ENCODE measurements around the gene SLC6A6.
"Not testable (repeated sequence)": the region's sequence is repeated elsewhere in the genome, so short reads cannot be mapped to it uniquely, and the experiment has no call there.

SLC6A6 gene

GRCh38 chr3:14503033-14503705 is 100.8 kb downstream of the SLC6A6 start:
- DNase-seq (ENCODE audit: extremely low read depth in 1 of 2, low read depth in 1 of 2), result no peak

DNA sequence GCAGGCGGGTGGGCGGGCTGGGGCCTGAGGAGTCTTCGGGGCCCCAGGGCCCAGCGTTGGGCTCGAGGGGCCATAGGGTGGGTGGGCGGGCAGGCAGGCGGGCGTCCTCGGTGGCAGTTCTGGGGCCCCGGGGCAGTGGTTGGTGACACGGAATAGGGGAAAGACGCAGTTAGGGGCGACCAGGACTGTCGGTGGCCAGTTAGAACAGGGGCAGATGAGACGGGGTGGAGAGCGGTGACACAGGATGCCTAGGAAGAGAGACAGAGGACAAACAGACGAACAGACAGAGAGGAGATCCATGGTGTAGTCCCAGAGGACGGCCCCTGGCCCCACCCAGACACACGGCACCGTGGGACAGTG is 101.3 kb downstream of the SLC6A6 start:
- no peak for DNase-seq (ENCODE audit: extremely low read depth in 1 of 2, low read depth in 1 of 2)

DNA sequence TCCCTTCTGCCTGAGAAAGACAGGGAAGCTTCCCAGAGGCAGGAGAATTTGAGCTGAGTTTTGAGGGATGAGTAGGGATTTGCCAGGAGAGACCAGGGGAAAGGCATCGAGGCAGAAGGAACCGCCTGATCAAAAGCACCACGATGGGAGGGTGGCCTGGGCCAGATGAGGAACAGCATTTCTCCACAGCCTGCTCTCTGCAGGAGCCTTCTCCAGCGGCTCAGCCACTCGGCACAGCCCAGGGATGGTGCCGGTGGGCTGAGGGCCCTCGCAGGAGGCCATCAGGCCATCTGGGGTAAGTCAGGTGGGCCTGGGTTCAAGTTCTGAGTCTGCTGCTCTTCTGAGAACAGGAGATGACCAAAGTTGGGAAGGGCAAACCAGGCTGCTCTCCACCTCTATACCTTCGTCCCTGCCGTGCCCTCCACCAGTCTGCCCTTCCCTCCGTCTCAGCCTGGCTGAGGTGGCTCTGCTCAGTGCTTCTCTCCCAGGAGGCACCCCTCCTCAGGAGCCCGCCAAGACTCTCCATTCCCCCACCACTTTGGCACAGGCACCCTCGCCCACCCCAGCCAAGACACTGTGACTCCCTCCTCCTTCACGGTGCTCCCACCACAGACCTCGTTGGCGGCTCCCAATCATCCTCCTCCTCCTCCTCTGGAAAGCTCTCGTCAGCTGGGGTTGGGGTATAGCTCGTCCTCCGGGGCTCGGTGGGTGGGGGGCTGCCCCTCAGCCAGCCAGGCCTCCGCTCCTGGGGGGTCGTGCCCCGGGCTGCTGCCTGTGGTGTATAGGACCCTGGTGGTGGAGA is 102.8 kb downstream of the SLC6A6 start:
- DNase-seq (ENCODE audit: extremely low read depth in 1 of 2, low read depth in 1 of 2), result no peak

DNA sequence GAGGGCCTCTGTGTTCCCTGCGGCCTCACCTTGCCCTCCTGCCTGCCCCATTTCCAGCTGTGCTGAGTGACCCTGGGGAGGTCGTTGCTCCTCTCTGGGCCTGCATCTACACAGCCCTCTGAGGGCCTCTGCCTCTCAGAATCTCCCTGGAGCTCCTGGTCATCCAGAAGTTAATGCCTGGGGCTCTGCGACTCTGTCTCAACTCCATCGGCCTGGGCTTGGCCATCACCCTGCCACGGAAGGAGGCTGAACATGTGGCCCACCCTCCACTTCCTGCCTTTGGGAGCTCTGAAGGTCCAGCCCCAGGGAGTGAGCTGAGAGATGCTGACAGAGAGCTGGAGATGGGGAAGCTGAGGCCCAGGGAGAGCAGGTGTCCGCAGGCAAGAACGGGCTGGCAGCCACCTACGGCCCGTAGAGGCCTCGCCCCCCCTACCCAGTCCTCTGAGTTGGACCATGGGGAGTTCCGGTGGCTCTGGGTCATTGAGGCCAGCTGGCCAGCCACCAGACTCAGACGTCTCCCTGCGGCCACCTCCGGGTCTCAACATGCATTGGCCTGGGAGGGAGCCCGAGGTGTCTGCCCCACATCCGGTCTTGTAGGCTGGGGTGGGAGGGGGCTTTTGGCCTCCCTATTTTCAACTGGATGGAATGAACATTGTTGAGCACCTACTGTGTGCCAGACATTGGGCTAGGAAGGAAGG is 103.5 kb downstream of the SLC6A6 start:
- DNase-seq (ENCODE audit: extremely low read depth in 1 of 2, low read depth in 1 of 2), result no peak

GRCh38 chr3:14506626-14507304 is 104.4 kb downstream of the SLC6A6 start:
- no peak for DNase-seq (ENCODE audit: extremely low read depth in 1 of 2, low read depth in 1 of 2)

DNA sequence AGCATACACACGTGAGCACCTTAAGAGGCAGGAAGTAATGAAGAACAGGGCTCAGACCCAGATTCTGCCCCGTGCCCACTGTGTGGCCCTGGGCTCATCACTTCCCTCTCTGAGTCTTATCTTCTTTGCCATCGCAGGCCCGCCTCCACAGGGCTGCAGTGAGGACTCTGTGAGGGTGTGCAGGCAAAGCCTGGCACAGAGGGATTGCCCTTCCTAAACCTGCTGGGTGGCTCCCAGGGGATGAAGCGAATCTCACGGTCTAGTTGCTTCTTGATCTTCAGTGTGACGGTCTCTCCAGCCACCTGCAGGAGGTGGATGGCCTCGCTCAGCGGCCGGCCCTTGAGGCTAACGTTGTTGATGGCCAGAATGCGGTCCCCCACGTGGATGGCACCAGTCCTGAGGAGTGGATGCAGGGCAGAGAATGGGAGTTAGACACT is 104.9 kb downstream of the SLC6A6 start:
- no peak for DNase-seq (ENCODE audit: extremely low read depth in 1 of 2, low read depth in 1 of 2)

GRCh38 chr3:14507757-14508504 is 105.5 kb downstream of the SLC6A6 start:
- DNase-seq (ENCODE audit: extremely low read depth in 1 of 2, low read depth in 1 of 2), result no peak

DNA sequence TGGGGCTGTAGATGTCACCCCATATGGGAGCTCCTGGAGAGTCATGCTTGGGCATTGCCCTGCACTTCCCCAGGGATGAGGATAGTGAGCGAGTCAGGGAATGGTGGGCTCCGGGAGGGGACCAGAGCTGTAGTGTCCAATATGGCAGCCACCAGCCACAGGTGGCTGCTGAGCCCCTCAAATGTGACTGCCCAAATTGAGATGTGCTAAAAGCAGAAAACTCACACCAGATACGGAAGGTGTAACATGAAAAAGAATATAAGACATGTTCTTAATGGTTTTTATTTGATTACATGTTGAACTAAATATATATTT is 106.1 kb downstream of the SLC6A6 start:
- no peak for DNase-seq (ENCODE audit: extremely low read depth in 1 of 2, low read depth in 1 of 2)

DNA sequence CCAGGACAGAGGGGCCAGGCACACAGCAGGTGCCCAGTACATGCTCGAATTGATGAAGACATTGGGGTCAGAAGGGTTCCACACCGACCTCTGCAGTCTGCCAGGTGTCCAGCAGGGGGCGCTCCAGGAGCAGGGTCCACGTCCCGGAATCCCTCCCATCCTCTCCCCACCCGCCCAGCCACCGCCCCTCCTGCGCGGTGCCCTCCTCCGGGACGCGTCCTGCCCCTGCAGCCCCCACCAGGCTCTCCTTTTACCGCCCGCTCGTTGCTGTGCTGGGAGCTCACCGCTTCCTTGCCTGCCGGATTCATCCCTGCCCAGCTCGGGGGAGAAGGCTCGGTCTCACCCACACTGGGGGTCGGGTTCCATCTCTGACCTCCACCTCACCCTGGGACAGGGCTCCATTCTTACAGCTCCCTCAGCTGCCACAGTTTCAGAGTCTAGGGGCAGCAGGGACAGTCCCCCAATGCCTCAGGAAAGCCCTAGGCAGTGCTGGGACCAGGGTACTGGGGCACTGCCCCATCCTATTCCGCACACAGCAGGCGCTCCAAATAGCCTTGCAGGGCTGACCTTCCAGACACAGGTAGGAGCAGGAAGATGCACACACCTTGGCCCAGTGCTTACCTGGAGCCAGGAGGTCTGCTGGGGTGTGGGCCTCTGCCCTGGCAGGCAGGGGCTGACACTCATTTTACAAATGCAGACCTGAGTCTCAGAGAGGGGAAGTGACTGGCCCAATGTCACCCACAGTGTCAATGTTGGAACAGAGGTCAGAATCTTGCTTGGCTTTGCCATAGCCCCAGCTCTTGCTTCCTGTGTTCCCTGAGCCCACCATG is 106.8 kb downstream of the SLC6A6 start:
- DNase-seq (ENCODE audit: extremely low read depth in 1 of 2, low read depth in 1 of 2), result peak; percentile 39 to 57

GRCh38 chr3:14509796-14510100 is 107.3 kb downstream of the SLC6A6 start:
- no peak for DNase-seq (ENCODE audit: extremely low read depth in 1 of 2, low read depth in 1 of 2)

DNA sequence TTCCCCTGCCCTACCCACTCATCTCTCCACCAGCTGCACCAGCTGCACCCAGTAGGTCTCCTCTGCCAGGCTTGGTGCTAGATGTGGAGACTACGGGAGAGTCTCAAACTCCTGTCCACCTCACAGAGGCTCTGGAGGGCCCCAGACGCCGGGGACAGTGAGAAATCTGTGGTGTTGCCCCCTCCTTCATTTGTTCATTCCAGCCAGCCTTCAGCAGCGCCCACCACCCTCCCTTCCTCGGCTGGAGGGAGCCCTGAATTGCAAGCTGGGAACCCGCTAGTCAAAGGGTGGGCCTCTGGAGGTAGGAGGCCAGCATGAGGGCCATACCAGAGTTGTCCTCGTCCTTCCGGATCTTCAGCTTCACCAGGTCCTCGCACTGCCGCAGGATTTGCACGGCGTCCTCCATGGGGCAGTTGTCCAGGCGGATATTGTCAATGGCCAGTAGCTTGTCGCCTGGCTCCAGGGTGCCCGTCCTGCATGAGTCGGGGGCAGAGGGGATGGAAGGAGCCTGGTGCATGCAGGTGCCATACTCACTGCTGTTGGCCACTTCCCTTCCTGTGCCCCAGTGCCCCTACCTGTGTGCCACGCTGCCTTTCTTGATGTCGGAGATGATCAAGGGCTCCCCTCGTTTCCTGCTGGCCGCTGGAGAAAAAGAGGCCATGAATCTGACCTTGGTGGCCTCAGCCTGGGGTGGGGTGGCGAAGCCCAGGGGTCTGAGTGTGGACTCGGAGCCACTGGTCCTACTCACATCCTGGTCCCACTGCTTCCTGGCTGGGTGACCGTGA is 108.6 kb downstream of the SLC6A6 start:
- no peak for DNase-seq (ENCODE audit: extremely low read depth in 1 of 2, low read depth in 1 of 2)

DNA sequence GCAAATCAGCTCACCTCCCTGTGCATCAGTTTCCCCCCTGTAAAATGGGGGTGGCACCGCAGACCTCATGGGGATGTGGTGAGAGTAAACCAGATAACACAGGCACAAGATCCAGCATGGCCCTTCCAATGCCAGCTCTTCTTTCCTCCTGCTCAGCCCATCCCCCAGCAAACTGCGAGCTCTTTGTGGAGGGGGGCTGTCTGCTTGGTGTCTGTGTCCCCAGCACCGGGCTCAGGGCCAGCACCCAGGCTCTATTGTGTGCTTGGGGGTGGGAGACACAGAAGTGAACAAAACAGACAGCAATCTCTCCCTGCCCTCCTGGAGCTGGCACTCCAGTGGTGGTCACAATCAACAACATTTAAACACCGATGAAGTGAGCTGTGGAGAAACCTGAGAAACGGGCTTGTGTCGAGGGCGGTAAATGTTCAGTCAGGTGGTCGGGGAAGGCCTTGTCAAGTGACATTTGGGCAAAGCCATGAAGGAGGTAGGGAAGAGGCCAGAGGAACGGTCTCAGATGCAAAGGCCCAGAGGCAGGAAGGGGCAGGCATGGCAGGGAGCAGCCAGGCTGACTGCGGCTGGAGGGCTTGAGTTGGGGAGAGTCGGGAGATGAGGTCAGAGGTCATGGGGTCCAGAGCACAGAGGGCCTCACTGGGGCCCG is 109.3 kb downstream of the SLC6A6 start:
- DNase-seq (ENCODE audit: extremely low read depth in 1 of 2, low read depth in 1 of 2), result no peak

GRCh38 chr3:14512281-14512941 is 110.0 kb downstream of the SLC6A6 start:
- no peak for DNase-seq (ENCODE audit: extremely low read depth in 1 of 2, low read depth in 1 of 2)

- DNase-seq (ENCODE audit: extremely low read depth in 1 of 2, low read depth in 1 of 2), result no peak
Observed at GRCh38 chr3:14512942-14513327, 110.5 kb downstream of the SLC6A6 start.

DNA sequence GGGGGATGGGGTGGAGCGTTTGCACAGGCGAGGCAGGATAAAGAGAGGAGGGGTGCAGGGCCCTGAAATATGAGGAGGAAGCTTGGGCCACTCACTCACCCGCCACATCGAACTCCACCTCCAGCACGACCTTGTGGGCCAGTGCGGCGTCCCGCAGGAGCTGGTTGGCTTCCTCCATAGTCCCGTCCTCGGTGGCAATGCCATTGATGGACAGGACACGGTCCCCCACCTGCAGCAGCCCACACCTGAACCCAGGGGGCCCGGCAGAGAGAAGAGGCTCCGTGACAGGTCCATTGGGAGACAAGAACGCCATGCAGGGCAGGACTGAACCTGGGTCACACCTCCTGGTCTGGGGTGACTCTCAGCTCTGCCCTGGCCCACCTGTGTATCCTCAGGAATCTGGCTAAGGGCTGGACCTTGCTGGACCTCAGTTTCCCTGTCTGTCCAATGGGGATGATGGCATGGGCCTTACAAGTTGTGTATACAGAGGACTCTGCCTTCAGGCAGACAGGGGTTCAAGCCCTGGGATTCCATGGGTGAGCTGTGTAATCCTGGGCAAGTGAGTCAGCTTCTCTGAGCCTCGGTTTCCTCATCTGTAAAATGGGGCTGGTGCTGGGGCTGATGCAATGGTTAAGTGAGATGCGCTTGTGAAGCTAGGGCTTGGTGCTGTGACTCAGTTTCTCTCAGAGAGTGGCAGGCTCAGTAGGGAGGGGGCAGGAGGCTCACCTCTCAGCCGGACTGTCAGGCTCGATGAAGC is 111.3 kb downstream of the SLC6A6 start:
- no peak for DNase-seq (ENCODE audit: extremely low read depth in 1 of 2, low read depth in 1 of 2)

- no peak for DNase-seq (ENCODE audit: extremely low read depth in 1 of 2, low read depth in 1 of 2)
Observed at GRCh38 chr3:14514323-14514720, 111.9 kb downstream of the SLC6A6 start.

DNA sequence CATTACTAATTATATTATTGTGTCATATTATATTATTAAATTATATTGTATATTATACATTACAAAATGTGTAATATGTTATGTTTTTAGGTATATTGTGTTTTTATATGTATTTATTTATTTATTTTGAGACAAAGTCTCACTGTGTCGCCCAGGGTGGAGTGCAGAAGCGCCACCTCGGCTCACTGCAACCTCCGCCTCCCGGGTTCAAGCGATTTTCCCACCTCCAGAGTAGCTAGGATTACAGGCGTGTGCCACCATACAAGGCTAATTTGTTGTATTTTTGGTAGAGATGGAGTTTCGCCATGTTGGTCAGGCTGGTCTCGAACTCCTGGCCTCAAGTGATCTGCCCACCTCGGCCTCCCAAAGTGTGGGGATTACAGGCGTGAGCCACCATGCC is 113.1 kb downstream of the SLC6A6 start:
- DNase-seq (ENCODE audit: extremely low read depth in 1 of 2, low read depth in 1 of 2), result not testable (repeated sequence)

All from stimulated activated CD8-positive, alpha-beta memory T cell treated with anti-CD3 and anti-CD28 coated beads, Interleukin-7, amount 100 ng/mL, for 48 hours (primary cell).